ENCODE data around the gene COPG2.

Gene COPG2

GRCh38 chr7:130491841-130492522, 176.6 kb downstream of the COPG2 start, which contains the start of gene MEST:
Gene MEST, plus strand, starts transcription at chr7:130492085. Its CDS starts 229 bp downstream, at chr7:130492314.
- no peaks in the 10 kb centered on the region for H3K9me3 ChIP-seq
- no peak for TF ChIP-seq CTCF (IDR thresholded peaks at IDR 0.05)
- H3K27me3 ChIP-seq: peaks cover 85% of the 10 kb centered on the region
- H3K36me3 ChIP-seq: no peaks in the 10 kb centered on the region
- peaks cover 17% of the 10 kb centered on the region in 2 experiments for H3K4me1 ChIP-seq (ENCODE audit: control insufficient read depth in 1 of 2, insufficient read depth in 1 of 2, low read depth in 1 of 2, low read length in 1 of 2)
- H3K4me3 ChIP-seq (ENCODE audit: low read depth in 1 of 2, low read length in 1 of 2): no peak within 1 kb of the TSS
- no peak within 1 kb of the TSS for H3K27ac ChIP-seq

- no peak for TF ChIP-seq CTCF (IDR thresholded peaks at IDR 0.05)
- no peak overlapping the region for H3K27ac ChIP-seq
- no peaks in the 10 kb centered on the region for H3K36me3 ChIP-seq
- no peaks in the 10 kb centered on the region for H3K9me3 ChIP-seq
- H3K4me3 ChIP-seq (ENCODE audit: low read depth in 1 of 2, low read length in 1 of 2): peak overlapping the region in 1 of 2 experiments; percentile 1
- peaks cover 24 to 26% of the 10 kb centered on the region in 2 experiments for H3K4me1 ChIP-seq (ENCODE audit: control insufficient read depth in 1 of 2, insufficient read depth in 1 of 2, low read depth in 1 of 2, low read length in 1 of 2)
- peaks cover 94% of the 10 kb centered on the region for H3K27me3 ChIP-seq
Observed at GRCh38 chr7:130490888-130491804, 177.4 kb downstream of the COPG2 start.

- TF ChIP-seq CTCF (IDR thresholded peaks at IDR 0.05): no peak
- no peaks in the 10 kb centered on the region for H3K36me3 ChIP-seq
- H3K4me1 ChIP-seq (ENCODE audit: control insufficient read depth in 1 of 2, insufficient read depth in 1 of 2, low read depth in 1 of 2, low read length in 1 of 2): peaks cover 26 to 30% of the 10 kb centered on the region in 2 experiments
- no peaks in the 10 kb centered on the region for H3K9me3 ChIP-seq
- H3K27ac ChIP-seq: no peak overlapping the region
- peaks cover 100% of the 10 kb centered on the region for H3K27me3 ChIP-seq
- peak overlapping the region in 1 of 2 experiments; percentile 1 for H3K4me3 ChIP-seq (ENCODE audit: low read depth in 1 of 2, low read length in 1 of 2)
Observed at GRCh38 chr7:130490311-130490791, 178.2 kb downstream of the COPG2 start.

- Histone ChIP-seq H3K27ac (no peak overlapping the region), H3K4me1 (ENCODE audit: control insufficient read depth in 1 of 2, insufficient read depth in 1 of 2, low read depth in 1 of 2, low read length in 1 of 2) (peaks cover 26 to 30% of the 10 kb centered on the region in 2 experiments), H3K9me3 (no peaks in the 10 kb centered on the region), H3K4me3 (ENCODE audit: low read depth in 1 of 2, low read length in 1 of 2) (no peak overlapping the region), H3K36me3 (no peaks in the 10 kb centered on the region), H3K27me3 (peaks cover 100% of the 10 kb centered on the region)
- no peak for TF ChIP-seq CTCF (IDR thresholded peaks at IDR 0.05)
Observed at GRCh38 chr7:130489140-130489983, 179.2 kb downstream of the COPG2 start.
